H1 (cell line): ENCODE measurements around the gene PATL2. TPM values are rescaled to one million over a fixed set of nuclear protein-coding genes. Genes with fewer than 3 reads are reported as not detected.

Experiments
- CTCF ChIA-PET: fragments of 300-600 bp; sonication (Branson Sonifier 250); formaldehyde crosslinking; loops from one replicate; lab custom pipeline; 2021; ENCODE audit not compliant: partially characterized antibody; lab: Charles Lee
- POLR2A ChIA-PET: fragments of 300-600 bp; sonication (Branson Sonifier 250); formaldehyde crosslinking; loops from one replicate; lab custom pipeline; 2021; ENCODE audit warnings: inconsistent platforms; ENCODE audit not compliant: partially characterized antibody; lab: Charles Lee
- DNase-seq, 2 experiments: peaks; one replicate each; pipeline versions ENCODE4 v3.0.0 to v3.0.0-alpha.2; 2010 to 2022; ENCODE audit warnings: low spot score in 2 of 2, low read depth in 1 of 2, mixed read lengths in 1 of 2
- FAIRE-seq: peaks from 2 replicates; lab custom pipeline; 2011; peaks lifted over from hg19 to GRCh38; lab: Jason Lieb, UNC
- H2AFZ ChIP-seq: 2 replicates; pipeline ENCODE4 v1.8.1; 2012; ENCODE audit warnings: low read length, inconsistent platforms
- H2AK5ac ChIP-seq: 2 replicates; pipeline ENCODE4 v1.6.1; 2013; ENCODE audit warnings: low read depth, low read length
- H2BK120ac ChIP-seq: replicated peaks from 2 replicates; pipeline ENCODE3; 2013; ENCODE audit warnings: low read depth, low read length, inconsistent platforms
- H2BK12ac ChIP-seq: 2 replicates; pipeline ENCODE4 v1.6.1; 2013; ENCODE audit warnings: low read depth, low read length
- H2BK15ac ChIP-seq: 2 replicates; pipeline ENCODE4 v1.6.1; 2013; ENCODE audit warnings: low read length
- H2BK20ac ChIP-seq: 2 replicates; pipeline ENCODE4 v1.6.1; 2013; ENCODE audit warnings: low read length
- H2BK5ac ChIP-seq: 2 replicates; pipeline ENCODE4 v1.6.1; 2013; ENCODE audit warnings: low read depth, low read length
- H3K14ac ChIP-seq: 2 replicates; pipeline ENCODE4 v1.6.1; 2013; ENCODE audit warnings: inconsistent platforms; ENCODE audit not compliant: insufficient read length
- H3K18ac ChIP-seq: 2 replicates; pipeline ENCODE4 v1.6.1; 2013; ENCODE audit warnings: low read length; ENCODE audit errors: extremely low read depth
- H3K23ac ChIP-seq: 2 replicates; pipeline ENCODE4 v1.6.1; 2013; ENCODE audit warnings: inconsistent platforms; ENCODE audit not compliant: insufficient read length
- H3K23me2 ChIP-seq: 2 replicates; pipeline ENCODE4 v1.6.1; 2013; ENCODE audit warnings: low read depth, low read length
- H3K27ac ChIP-seq: 2 replicates; pipeline ENCODE4 v1.6.1; 2011; ENCODE audit warnings: low read depth, low read length, inconsistent platforms
- H3K27me3 ChIP-seq, 4 experiments: replicated peaks in 1 of 4; 1 replicate in 1 of 4; 2 replicates in 3 of 4; pipeline versions ENCODE4 v1.6.1 to v1.8.1; 2011 to 2013; ENCODE audit warnings: low read length in 3 of 4, mild to moderate bottlenecking in 3 of 4, inconsistent platforms in 2 of 4, mixed read lengths in 2 of 4, moderate library complexity in 1 of 4; ENCODE audit not compliant: control insufficient read depth in 3 of 4, insufficient read depth in 3 of 4; ENCODE audit errors: extremely low read depth in 1 of 4
- H3K36me3 ChIP-seq, 4 experiments: 2 replicates each; pipeline versions ENCODE4 v1.6.1 to v1.8.1; 2011 to 2013; ENCODE audit warnings: mild to moderate bottlenecking in 4 of 4, low read length in 3 of 4, moderate library complexity in 2 of 4, control low read depth in 1 of 4, inconsistent platforms in 1 of 4; ENCODE audit not compliant: insufficient read depth in 4 of 4, control insufficient read depth in 2 of 4
- H3K4ac ChIP-seq: replicated peaks from 2 replicates; pipeline ENCODE3; 2013; ENCODE audit warnings: low read length, low read depth, mixed read lengths, inconsistent platforms; ENCODE audit not compliant: insufficient read length
- H3K4me1 ChIP-seq, 4 experiments: replicated peaks in 1 of 4; 1 replicate in 1 of 4; 2 replicates in 3 of 4; pipeline versions ENCODE4 v1.6.1 to v1.8.1; 2011 to 2013; ENCODE audit warnings: low read length in 3 of 4, inconsistent platforms in 2 of 4, mixed read lengths in 1 of 4; ENCODE audit not compliant: insufficient read depth in 4 of 4, control insufficient read depth in 3 of 4
- H3K4me2 ChIP-seq, 2 experiments: 2 replicates each; pipeline versions ENCODE4 v1.6.1 to v1.8.1; 2011 to 2013; ENCODE audit warnings: low read depth in 2 of 2, low read length in 2 of 2, control low read depth in 1 of 2, inconsistent platforms in 1 of 2, mild to moderate bottlenecking in 1 of 2; ENCODE audit not compliant: insufficient read depth in 1 of 2
- H3K4me3 ChIP-seq, 4 experiments: fragments of 200-600, 300-600 bp in 1 of 4; sonication (generic), shearing (Covaris generic), sonication (Bioruptor Twin) in 1 of 4; 2 replicates each; pipeline versions ENCODE4 v1.5.1 to v1.8.1; 2011 to 2016; ENCODE audit warnings: low read length in 4 of 4, low read depth in 3 of 4, control low read depth in 2 of 4, inconsistent platforms in 2 of 4, mild to moderate bottlenecking in 2 of 4, mixed read lengths in 1 of 4, moderate library complexity in 1 of 4; ENCODE audit not compliant: insufficient read depth in 2 of 4; ENCODE audit errors: extremely low read depth in 1 of 4
- H3K56ac ChIP-seq: replicated peaks from 2 replicates; pipeline ENCODE3; 2013; ENCODE audit warnings: low read depth, mild to moderate bottlenecking, mixed read lengths, low read length, inconsistent platforms; ENCODE audit not compliant: insufficient read length
- H3K79me1 ChIP-seq: 2 replicates; pipeline ENCODE4 v1.6.1; 2013; ENCODE audit warnings: low read depth, low read length, control low read depth
- H3K79me2 ChIP-seq, 2 experiments: 2 replicates each; pipeline versions ENCODE4 v1.6.1 to v1.8.1; 2012 to 2013; ENCODE audit warnings: low read length in 2 of 2, mild to moderate bottlenecking in 2 of 2, inconsistent platforms in 1 of 2; ENCODE audit not compliant: insufficient read depth in 2 of 2, control insufficient read depth in 1 of 2
- H3K9ac ChIP-seq, 4 experiments: replicated peaks in 1 of 4; 1 replicate in 1 of 4; 2 replicates in 3 of 4; pipeline versions ENCODE4 v1.6.1 to v1.8.1; 2011 to 2013; ENCODE audit warnings: low read depth in 3 of 4, low read length in 3 of 4, control low read depth in 2 of 4, mild to moderate bottlenecking in 2 of 4, moderate library complexity in 2 of 4, inconsistent platforms in 1 of 4; ENCODE audit errors: extremely low read depth in 1 of 4
- H3K9me3 ChIP-seq, 2 experiments: 2 replicates each; pipeline versions ENCODE4 v1.6.1 to v1.8.1; 2012 to 2013; ENCODE audit warnings: mild to moderate bottlenecking in 2 of 2, moderate library complexity in 2 of 2, control low read depth in 1 of 2, inconsistent platforms in 1 of 2, low read depth in 1 of 2, low read length in 1 of 2, mixed read lengths in 1 of 2; ENCODE audit not compliant: insufficient read depth in 2 of 2
- H4K20me1 ChIP-seq, 2 experiments: replicated peaks in 1 of 2; 2 replicates each; pipeline versions ENCODE3 to v1.8.1; 2011 to 2013; ENCODE audit warnings: inconsistent platforms in 2 of 2, low read length in 2 of 2, mild to moderate bottlenecking in 1 of 2; ENCODE audit not compliant: insufficient read depth in 2 of 2, control insufficient read depth in 1 of 2
- H4K5ac ChIP-seq: 2 replicates; pipeline ENCODE4 v1.6.1; 2013; ENCODE audit warnings: low read length, low read depth, mixed read lengths, inconsistent platforms; ENCODE audit not compliant: insufficient read length
- H4K8ac ChIP-seq: 2 replicates; pipeline ENCODE4 v1.8.0; 2013; ENCODE audit warnings: mild to moderate bottlenecking, moderate library complexity, low read length, inconsistent platforms; ENCODE audit not compliant: insufficient read depth; ENCODE audit errors: extremely low read depth
- H4K91ac ChIP-seq: replicated peaks from 2 replicates; pipeline ENCODE3; 2013; ENCODE audit warnings: low read length, mixed read lengths, inconsistent platforms; ENCODE audit not compliant: insufficient read length
- BACH1 ChIP-seq: IDR thresholded peaks from 2 replicates; pipeline ENCODE4 v1.6.1; 2012; ENCODE audit warnings: low read length, improper control_type of control experiment
- EZH2 ChIP-seq: fragments of 200-600 bp; sonication (generic); IDR thresholded peaks from 2 replicates; pipeline ENCODE4 v1.7.1; 2012; ENCODE audit warnings: low read depth, mild to moderate bottlenecking, moderate library complexity, low read length, inconsistent platforms; ENCODE audit not compliant: severe bottlenecking
- POLR2AphosphoS5 ChIP-seq: IDR thresholded peaks from 2 replicates; pipeline ENCODE4 v1.6.1; 2011; ENCODE audit warnings: low read depth, low read length
- RFX5 ChIP-seq: IDR thresholded peaks from 2 replicates; pipeline ENCODE4 v1.6.1; 2011; ENCODE audit warnings: low read depth, low read length, improper control_type of control experiment, borderline replicate concordance
- WGBS, 2 experiments: shearing (Covaris generic) in 1 of 2; methylation state at CpG; one replicate each; pipeline versions ENCODE4 v1.1.6 to v1.1.7; 2013 to 2015; ENCODE audit warnings: low lambda C conversion rate in 2 of 2, mixed read lengths in 2 of 2, inconsistent platforms in 1 of 2, low coverage in 1 of 2, missing lambda C conversion rate in 1 of 2; ENCODE audit not compliant: insufficient replicate concordance in 2 of 2, insufficient coverage in 1 of 2, insufficient read length in 1 of 2; ENCODE audit errors: extremely low coverage in 1 of 2, missing lambda C conversion rate in 1 of 2; 5-methylcytosine and 5-hydroxymethylcytosine counted together
- polyA plus RNA-seq, 7 experiments: library from polyadenylated mRNA; depleted of rRNA in 3 of 7; stranded (reverse) in 5 of 7; unstranded in 2 of 7; fragments of >200 nt in 5 of 7; fragments of 200-250 nt in 2 of 7; gene quantifications; 1 replicate in 5 of 7; 2 replicates in 1 of 7; 4 replicates in 1 of 7; pipeline versions ENCODE4 v1.2.1 to v1.2.3, GENCODE V29; 2011 to 2013; ENCODE audit warnings: missing spikeins in 2 of 7, mixed read lengths in 2 of 7
- total RNA-seq: library from RNA; stranded (reverse); fragmentation: NEBNext Ultra II Directional; extraction: Animal tissue kit (Norgen Biotek cat#: 25700); gene quantifications from 2 replicates; pipeline ENCODE4 v1.2.1, GENCODE V29; 2021

Gene PATL2
- total and polyA plus RNA-seq, 2 of the 8 experiments (the other 6 are each of a cell fraction or from before 2014, with no cell fraction given) = 0.65 to 1.3 TPM

- POLR2A ChIA-PET = no interaction called here
- H3K4me2 ChIP-seq = no peak overlapping the region
- no peak overlapping the region for H3K14ac ChIP-seq
Measured at GRCh38 chr15:44636976-44637375, 74.1 kb downstream of the PATL2 start.

More at GRCh38 chr15:44636976-44637375, 74.1 kb downstream of the PATL2 start:
- Histone ChIP-seq H3K4ac (no peak overlapping the region), H2AK5ac (no peak overlapping the region), H4K91ac (no peak overlapping the region), H2BK15ac (no peak overlapping the region), H4K5ac (no peak overlapping the region), H2BK120ac (no peak overlapping the region), H3K79me1 (no peaks in the 10 kb centered on the region), H3K23me2 (no peaks in the 10 kb centered on the region; the same call in 1 of the 2 replicates), H3K79me2 (no peaks in the 10 kb centered on the region), H3K27me3 (no peaks in the 10 kb centered on the region), H3K56ac (no peak overlapping the region), H2BK5ac (no peak overlapping the region), H4K8ac (no peak overlapping the region), H3K4me1 (no peaks in the 10 kb centered on the region), H3K9me3 (no peaks in the 10 kb centered on the region), H2AFZ (no peak overlapping the region), H2BK20ac (no peak overlapping the region), H4K20me1 (no peaks in the 10 kb centered on the region), H3K23ac (no peak overlapping the region), H3K4me3 (no peak overlapping the region), H3K9ac (no peak overlapping the region), H3K27ac (no peak overlapping the region), H2BK12ac (no peak overlapping the region), H3K18ac (no peak overlapping the region), H3K36me3 (peaks cover 0 to 14% (median 2%) of the 10 kb centered on the region in 4 experiments; a peak in 2 of 8 replicates)
- 91% methylated on average over 1 of the region's 1 CpG; no CpG with 5 or more reads in 1 of the 2 experiments for WGBS, 2 experiments
- DNase-seq = no peak
- CTCF ChIA-PET = no interaction called here
- TF ChIP-seq RFX5 = no peak
- TF ChIP-seq EZH2 = no peak
- TF ChIP-seq POLR2AphosphoS5 = no peak
- TF ChIP-seq BACH1 = no peak
- TF ChIP-seq, all 59 proteins: peak for 0
- no peak for FAIRE-seq
